ENCODE measurements around the gene RAD51B. TPM values are rescaled to one million over a fixed set of nuclear protein-coding genes. Genes with fewer than 3 reads are reported as not detected.

Gene RAD51B
- total RNA-seq, 4 donors from 2014 or later, result 12.6 to 26.4 (median 16.7) TPM

DNA sequence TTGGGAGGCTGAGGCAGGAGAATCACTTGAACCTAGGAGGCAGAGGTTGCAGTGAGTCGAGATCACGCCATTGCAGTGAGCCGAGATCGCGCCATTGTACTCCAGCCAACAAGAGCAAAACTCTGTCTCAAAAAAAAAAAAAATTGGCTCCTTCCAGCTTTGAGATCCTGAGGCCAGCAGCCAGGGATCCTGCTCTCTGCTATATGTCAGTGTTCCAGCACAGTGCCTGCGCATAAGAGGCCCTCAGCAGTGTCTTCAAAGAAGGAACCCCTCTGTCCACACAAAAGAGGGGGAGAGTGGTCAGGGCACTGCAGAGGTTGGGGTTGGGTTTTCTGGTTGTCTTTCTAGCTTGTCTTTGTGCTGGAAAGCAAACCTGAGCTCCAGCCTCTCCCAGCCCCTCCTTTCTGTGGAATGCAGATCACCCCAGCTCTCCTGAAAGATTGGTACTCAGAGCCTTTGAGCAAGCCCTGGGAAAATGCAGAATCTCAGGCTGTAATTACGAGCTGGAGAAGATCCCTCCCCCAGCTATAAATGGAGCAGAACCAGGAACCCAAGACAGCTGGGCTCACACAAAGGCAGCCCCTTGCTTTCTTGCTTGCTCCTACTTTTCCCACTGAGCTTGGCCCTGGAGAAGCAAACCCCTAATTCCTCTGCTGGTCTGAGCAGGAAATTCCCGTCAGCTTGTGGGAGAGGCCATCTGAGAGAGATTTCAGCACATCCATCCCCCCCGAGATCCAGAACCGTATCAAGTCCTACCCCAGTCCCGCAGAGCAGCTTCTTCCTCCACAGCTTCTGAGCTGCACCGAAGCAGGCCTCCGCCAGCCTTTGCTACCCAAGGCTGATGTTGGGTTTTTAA is 767.5 kb downstream of the RAD51B start:
- Histone ChIP-seq H3K4me1 (peaks cover 0 to 43% (median 10%) of the 10 kb centered on the region in 4 donors), H3K27ac (peak overlapping the region in 3 of 4 donors; percentile 54 to 60 (median 58)), H3K27me3 (no peaks in the 10 kb centered on the region), H3K36me3 (no peaks in the 10 kb centered on the region), H3K9me3 (no peaks in the 10 kb centered on the region), H3K4me3 (no peak overlapping the region)
- TF ChIP-seq POLR2A (IDR thresholded peaks at IDR 0.05) (no peak), EP300 (IDR thresholded peaks at IDR 0.05) (no peak)
- TF ChIP-seq, protein P1, sequence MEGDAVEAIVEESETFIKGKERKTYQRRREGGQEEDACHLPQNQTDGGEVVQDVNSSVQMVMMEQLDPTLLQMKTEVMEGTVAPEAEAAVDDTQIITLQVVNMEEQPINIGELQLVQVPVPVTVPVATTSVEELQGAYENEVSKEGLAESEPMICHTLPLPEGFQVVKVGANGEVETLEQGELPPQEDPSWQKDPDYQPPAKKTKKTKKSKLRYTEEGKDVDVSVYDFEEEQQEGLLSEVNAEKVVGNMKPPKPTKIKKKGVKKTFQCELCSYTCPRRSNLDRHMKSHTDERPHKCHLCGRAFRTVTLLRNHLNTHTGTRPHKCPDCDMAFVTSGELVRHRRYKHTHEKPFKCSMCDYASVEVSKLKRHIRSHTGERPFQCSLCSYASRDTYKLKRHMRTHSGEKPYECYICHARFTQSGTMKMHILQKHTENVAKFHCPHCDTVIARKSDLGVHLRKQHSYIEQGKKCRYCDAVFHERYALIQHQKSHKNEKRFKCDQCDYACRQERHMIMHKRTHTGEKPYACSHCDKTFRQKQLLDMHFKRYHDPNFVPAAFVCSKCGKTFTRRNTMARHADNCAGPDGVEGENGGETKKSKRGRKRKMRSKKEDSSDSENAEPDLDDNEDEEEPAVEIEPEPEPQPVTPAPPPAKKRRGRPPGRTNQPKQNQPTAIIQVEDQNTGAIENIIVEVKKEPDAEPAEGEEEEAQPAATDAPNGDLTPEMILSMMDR (IDR thresholded peaks at IDR 0.05), result no peak
- WGBS, 2 donors, result 73 to 77% methylated on average over 13 of the region's 13 CpGs
- DNase-seq (ENCODE audit: low spot score in 2 of 2), result no peak

DNA sequence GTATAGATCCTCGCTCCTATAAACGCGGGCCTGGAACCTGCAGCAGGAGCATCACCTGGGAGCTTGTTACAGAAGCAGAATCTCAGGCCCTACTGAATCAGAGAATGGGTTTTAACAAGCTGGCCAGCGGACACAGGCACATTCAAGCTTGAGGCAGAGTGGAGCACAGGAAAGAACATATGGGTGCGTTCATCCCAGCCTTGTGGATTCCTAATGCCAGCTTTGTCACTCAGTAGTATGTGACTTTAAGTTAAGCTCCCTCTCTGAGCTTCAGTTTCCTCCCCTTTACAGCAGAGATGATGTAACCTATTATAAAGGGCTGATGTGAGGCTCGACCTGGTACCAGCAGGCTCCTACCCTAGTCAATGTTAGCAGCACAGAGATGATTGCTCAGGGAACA is 768.4 kb downstream of the RAD51B start:
- Histone ChIP-seq H3K36me3 (no peaks in the 10 kb centered on the region), H3K9me3 (no peaks in the 10 kb centered on the region), H3K4me1 (peaks cover 0 to 43% (median 10%) of the 10 kb centered on the region in 4 donors), H3K4me3 (no peak overlapping the region), H3K27me3 (no peaks in the 10 kb centered on the region), H3K27ac (peak overlapping the region in 2 of 4 donors; percentile 58 to 80)
- 89 to 91% methylated on average over 6 of the region's 6 CpGs for WGBS, 2 donors
- no peak for DNase-seq (ENCODE audit: low spot score in 2 of 2)
- TF ChIP-seq POLR2A (IDR thresholded peaks at IDR 0.05) (no peak), EP300 (IDR thresholded peaks at IDR 0.05) (no peak)
- TF ChIP-seq, protein P1 (IDR thresholded peaks at IDR 0.05), result no peak

DNA sequence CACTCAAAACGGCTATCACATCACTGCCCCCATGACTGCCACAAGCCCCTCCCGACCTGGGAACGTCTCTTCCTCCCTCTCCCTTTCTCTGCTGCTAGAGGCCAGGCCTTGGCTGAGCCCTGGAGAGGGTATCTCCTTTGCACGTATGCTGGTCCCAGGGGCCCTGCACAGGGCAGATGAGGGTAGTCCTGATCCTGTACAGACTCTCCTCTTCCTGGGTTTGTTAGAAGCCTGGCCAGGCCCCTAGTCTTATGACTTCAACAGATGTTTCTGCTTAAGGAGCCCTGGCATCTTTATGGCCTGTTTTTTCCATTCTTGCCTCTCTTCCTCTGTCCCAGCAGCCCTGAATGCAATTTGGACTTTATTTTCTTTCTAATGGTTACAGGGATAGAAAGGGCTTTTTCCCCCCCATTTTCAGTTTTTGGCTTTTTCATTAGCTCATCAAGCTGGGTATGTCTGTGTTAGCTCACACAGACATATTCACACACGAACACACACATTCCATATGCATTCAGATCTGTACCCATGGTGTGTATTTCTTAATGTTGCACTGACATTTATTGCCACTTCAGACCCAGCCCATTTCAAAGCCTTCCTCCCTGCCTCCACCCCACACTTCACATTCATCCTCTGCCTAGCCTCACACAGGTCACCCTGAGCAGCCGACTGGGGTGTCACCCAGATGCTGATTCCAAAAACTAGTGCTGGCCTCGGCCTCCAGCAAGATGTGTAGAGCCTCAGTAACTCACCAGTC is 770.0 kb downstream of the RAD51B start:
- Histone ChIP-seq H3K9me3 (no peaks in the 10 kb centered on the region), H3K4me3 (no peak overlapping the region), H3K27me3 (no peaks in the 10 kb centered on the region), H3K27ac (peak overlapping the region; percentile 47 to 80 (median 55)), H3K4me1 (peaks cover 0 to 53% (median 17%) of the 10 kb centered on the region in 4 donors), H3K36me3 (no peaks in the 10 kb centered on the region)
- 52 to 56% methylated on average over 7 of the region's 7 CpGs for WGBS, 2 donors
- TF ChIP-seq, protein P1 (IDR thresholded peaks at IDR 0.05), result no peak
- peak in 1 of 2 donors; percentile 75 for TF ChIP-seq EP300 (IDR thresholded peaks at IDR 0.05)
- peak in 1 of 2 donors; percentile 64 for DNase-seq (ENCODE audit: low spot score in 2 of 2)

DNA sequence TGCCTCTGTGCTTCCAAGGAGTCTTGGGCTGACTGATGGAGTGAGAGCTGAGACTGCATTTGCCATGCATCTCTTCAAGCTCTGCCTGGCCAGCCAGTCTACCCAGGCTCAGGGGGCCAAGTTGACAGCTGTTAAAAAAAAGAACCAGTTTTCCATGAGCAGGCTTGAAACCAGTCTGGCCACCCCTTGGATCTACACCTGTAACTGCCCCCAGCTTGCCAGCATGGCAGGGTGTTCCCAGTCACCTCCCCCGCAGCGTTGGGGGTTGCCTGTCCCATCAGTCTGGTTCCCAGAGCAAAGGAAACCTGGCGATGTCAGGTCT is 770.6 kb downstream of the RAD51B start:
- WGBS, 2 donors, result 82 to 90% methylated on average over 2 to 3 of the region's 3 CpGs
- Histone ChIP-seq H3K36me3 (no peaks in the 10 kb centered on the region), H3K27me3 (no peaks in the 10 kb centered on the region), H3K9me3 (no peaks in the 10 kb centered on the region), H3K27ac (peak overlapping the region; percentile 47 to 80 (median 55)), H3K4me3 (no peak overlapping the region), H3K4me1 (peaks cover 0 to 53% (median 17%) of the 10 kb centered on the region in 4 donors)
- DNase-seq (ENCODE audit: low spot score in 2 of 2), result no peak
- TF ChIP-seq POLR2A (IDR thresholded peaks at IDR 0.05) (no peak), EP300 (IDR thresholded peaks at IDR 0.05) (no peak)
- TF ChIP-seq, protein P1 (IDR thresholded peaks at IDR 0.05), result no peak

DNA sequence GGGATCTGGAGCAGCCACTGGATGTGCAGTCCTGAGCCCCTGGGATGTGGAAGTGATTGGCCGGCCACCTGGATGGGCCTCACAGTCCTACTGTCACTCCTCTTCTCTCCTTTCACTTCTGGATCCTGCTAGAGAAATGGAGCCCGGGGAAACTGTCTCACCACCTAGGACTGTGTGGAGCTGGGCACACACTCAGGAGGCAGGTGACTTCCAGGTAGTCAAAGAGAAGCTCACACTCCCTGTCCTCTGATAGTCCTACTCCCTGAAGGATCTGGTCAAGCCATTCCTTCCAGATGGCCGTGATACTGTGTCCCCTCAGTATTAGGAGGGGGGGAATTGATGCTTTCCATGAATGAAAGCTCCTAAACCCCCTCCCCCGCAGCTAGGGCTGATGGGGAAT is 772.2 kb downstream of the RAD51B start:
- Histone ChIP-seq H3K4me1 (peaks cover 0 to 44% (median 20%) of the 10 kb centered on the region in 4 donors), H3K36me3 (no peaks in the 10 kb centered on the region), H3K4me3 (no peak overlapping the region), H3K9me3 (no peaks in the 10 kb centered on the region), H3K27ac (no peak overlapping the region), H3K27me3 (no peaks in the 10 kb centered on the region)
- no peak for DNase-seq (ENCODE audit: low spot score in 2 of 2)
- 88 to 91% methylated on average over 4 of the region's 4 CpGs for WGBS, 2 donors
- TF ChIP-seq EP300 (IDR thresholded peaks at IDR 0.05) (no peak), POLR2A (IDR thresholded peaks at IDR 0.05) (no peak)
- TF ChIP-seq, protein P1 (IDR thresholded peaks at IDR 0.05), result no peak

Data from tibial nerve (tissue), 4 donors.